ENCODE data around the gene CMIP.

CMIP gene

DNA sequence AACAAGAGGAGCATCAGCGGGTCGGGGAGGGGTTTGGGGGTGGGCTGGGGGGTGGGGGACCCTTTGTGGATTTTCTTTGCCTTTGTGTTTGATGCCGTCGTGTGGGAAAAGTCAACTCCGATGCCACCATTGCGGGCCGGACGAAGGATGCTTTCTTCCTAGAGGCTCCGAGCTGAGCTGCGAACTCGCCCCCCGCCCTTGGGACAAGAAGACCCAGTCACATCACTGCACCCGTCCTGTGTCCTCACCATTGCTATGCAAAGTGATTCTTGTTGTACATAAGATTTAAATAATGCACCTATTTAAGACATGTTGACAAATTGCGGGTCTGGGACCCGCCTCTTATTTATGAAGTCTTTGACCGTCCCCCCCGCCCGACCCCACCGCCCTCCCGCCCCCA lies 265.4 kb downstream of the CMIP start:
- no peak for DNase-seq

DNA sequence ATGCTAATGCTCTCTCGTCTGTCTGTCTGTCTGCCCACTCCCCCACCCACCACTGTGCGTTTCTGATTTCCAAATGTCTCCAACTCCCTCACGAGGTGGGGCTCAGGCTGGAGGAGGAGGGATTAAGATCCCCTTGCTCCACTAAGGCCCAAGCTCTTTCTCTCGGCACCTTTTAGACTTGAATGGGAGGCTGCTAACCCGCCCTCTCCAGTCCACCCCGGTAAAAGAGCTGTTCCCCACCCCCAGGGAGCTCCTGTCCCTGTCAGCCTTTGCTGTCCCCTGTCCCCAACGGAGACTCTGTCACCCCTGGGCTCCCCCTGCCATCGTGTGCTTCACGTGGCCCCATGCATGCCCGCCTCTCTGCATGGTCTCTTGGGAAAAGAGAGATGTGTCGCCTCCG lies 266.0 kb downstream of the CMIP start:
- no peak for DNase-seq

GRCh38 chr16:81711657-81712319 lies 267.2 kb downstream of the CMIP start:
- no peak for DNase-seq

DNA sequence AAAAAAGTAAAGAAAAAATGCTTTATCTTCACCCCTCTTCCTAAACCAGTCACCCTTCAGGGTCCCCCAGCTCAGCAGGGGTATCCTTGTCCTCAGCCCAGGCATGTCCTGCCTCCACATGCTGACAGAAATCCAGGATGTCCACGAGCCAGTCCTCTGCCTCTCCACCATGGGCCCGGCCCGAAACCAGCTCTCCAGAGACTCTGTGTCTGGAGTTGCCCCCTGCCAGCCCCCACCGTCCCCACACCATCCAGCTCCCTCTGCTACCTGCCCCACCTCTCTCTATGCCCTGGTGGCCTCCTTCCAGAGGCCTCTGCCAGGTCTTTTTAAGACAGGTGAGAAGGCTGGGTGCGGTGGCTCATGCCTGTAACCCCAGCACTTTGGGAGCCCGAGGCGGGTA lies 268.1 kb downstream of the CMIP start:
- no peak for DNase-seq

DNA sequence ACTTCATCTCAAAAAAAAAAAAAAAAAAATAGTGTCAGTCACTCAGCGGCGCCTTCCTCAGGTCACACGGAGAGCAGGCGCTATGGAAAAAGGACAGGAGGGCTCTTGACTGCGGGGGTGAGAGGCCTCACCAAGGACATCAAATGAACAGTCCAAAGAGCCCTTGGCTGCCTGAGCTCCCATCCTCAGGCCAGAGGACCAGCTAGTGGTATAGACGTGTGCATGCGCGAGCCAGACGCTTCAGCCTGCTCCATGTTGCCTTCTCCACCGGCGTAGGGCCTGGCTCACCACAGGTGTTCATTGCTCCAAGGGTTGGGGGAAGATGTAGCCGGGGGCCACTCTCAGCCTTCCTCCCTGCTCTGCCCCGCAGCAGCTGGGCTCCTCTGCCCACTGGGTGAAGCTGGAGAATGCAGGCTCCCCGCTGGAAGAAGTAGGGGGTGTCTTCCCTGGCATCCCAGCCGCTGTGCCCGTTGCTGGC lies 268.7 kb downstream of the CMIP start:
- DNase-seq, result no peak

DNA sequence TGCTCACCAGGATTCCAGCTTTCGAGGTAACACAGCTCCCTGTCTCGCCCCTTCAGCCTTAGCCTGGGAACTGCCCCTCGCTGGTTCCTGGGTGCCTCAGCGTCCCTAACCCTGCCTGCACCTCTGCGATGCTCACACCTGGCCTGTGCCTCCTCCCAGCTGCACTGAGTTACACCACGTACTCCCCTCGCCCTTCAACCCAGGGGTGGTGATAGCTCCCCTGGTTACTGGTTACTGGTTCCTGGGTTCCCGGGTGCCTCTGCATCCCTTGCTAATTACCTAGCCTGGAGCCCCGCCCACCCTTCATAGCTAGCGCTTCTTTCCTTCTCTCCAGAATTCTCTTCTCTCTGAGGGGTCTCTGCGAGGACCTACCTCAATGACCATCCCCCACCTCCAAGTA lies 269.2 kb downstream of the CMIP start:
- no peak for DNase-seq

- DNase-seq, result no peak
Observed at GRCh38 chr16:81714583-81714982, 270.0 kb downstream of the CMIP start.

DNA sequence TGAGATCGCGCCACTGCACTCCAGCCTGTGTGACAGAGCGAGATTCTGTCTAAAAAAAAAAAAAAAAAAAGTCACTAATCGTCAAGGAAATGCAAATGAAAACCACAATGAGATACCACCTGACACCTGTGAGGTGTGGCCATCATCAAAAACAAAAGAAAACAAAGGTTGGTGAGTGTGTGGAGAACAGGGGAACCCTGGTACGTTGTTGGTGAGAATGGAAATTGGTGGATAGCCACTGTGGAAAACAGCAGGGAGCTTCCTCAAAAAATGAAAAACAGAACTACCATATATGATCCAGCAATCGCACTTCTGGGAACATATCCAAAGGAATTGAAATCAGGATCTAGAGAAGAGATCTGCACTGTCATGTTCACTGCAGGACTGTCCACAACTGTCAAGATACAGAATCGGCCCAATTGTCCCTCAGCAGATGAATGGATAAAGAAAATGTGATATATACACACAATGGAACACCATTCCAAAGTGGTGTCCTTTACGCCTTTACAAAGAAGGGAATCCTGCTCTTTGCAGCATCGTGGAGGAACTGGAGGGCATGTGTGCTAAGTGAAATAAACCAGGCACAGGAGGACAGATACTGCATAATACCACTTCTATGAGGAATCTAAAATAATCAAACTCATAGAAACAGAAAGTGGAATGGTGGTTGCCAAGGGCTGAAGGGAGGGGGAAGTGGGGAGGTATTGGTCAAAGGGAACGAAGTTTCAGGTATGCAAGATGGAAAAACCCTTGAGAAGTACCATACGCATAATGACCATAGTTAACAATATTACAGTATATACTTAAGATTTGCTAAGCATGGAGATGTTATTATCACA lies 271.0 kb downstream of the CMIP start:
- DNase-seq, result no peak

DNA sequence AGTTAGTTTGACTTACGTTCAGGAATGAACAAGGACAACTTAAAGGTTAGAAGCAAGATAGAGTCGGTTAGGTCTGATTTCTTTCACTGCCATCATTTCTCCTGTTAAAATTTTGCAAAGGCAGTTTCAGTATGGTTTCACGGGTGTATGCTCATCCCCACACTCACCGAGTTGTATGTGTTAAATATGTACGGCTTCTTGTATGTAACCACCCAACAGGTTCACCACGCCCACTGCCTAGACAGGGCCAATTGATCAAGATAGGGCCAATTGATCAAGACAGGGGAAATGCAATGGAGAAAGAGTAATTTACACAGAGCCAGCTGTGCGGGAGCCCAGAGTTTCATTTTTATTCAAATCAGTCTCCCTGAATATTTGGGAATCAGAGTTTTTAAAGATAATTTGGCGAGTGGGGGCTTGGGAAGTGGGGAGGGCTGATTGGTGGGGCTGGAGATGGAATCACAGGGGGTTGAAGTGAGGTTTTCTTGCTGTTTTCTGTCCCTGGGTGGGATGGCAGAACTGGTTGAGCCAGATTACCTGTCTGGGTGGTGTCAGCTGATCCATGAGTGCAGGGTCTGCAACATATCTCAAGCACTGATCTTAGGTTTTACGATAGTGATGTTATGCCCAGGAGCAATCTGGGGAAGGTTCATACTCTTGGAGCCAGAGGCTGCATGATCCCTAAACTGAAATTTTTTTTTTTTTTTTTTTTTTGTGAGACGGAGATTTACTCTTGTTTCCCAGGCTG lies 272.0 kb downstream of the CMIP start:
- no peak for DNase-seq

GRCh38 chr16:81717662-81718189 lies 273.1 kb downstream of the CMIP start:
- no peak for DNase-seq

DNA sequence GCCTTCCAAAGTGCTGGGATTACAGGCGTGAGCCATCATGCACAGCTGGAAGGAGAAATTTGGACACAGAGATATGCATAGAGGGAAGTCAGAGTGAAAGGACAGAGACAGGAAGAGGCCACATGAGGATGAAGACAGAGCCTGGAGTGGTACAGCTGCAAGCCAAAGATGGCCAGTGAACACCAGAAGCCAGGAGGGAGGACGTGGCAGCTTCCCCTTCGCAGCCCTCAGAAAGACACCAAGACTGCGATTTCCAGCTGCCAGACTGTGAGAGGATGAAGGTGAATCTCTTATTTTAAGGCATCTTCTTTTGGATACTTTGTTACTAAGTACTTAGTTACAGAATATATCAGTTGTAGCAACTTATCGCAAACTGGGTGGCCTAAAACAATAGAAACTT lies 274.0 kb downstream of the CMIP start:
- DNase-seq, result no peak

DNA sequence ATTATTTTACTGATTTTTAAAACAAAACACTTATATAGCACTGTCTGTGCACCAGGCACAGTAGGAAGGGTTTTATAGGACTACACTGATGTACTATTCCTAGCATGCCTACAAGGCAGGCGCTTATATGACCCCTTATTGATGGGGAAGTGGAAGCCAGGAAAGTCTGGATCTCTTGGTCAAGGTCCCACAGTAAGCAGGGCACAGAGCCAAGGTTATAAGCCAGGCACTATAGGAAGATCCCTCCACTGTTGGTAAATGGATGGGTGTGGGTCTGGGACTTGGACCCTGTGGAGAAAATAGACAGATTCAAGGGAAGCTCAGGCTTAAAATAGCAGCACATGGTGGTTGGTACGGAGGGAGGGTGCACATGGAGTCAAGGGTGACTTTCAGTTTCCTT lies 275.4 kb downstream of the CMIP start:
- no peak for DNase-seq

DNA sequence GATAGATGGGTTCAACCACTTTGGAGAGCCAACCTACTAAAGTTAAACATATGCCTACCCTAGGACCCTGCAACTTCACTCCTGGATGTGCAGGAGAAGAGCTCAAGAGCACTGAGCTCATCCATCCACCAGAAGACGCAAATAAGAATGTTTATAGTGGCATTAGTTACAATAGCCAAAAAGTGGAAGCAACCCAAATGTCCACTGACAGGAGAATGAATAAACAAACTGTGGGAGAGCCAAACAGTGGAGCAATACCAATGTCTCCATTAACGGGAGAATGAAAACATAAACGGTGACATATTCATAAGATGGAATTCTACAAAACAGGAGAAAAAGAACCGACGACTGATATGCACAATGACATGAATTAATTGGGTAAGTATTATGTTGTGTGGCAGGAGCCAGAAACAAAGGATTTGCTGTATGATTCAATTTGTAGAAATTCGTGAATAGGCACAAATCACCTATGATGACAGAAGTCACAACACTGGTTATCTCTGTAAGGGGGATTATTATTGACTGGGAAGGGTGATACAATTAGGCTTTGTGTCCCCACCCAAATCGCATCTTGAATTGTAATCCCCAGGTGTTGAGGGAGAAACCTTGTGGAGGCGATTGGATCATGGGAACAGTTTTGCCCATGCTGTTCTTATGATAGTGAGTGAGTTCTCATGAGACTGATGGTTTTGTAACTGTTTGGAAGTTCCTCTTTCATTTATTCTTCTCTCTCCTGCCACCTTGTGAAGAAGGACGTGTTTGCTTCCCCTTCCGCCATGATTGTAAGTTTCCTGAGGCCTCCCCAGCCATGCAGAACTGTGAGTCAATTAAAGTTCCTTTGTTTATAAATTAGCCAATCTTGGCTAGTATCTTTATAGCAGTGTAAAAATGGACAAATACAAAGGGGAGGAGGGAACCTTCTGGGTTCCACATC lies 276.6 kb downstream of the CMIP start:
- no peak for DNase-seq

DNA sequence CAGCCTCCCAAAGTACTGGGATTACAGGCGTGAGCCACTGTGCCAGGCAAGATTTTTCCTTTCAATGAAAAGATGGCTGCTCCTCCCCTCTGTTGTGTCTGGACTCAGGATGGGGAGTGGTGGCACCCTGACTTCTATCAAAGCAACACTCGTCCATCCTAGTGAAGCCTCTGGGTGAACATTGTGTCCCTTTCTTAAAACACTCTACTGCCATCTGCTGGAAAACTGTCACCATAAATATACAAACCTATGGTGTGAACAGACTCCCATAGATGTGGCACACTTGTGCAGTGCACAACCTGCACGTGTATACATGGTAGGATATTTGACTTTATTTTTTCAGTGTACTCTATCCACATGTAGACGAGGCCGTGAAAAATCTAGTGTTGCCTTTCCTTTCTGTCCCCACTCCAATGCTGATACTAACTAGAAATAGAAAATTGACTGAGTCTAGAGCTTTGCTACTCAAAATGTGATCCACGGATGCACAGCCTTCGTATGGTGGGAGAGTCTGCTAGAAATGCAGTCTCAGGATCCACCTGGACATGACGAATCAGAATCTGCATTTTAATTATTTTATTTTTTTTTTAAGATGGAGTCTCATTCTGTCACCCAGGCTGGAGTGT lies 278.6 kb downstream of the CMIP start:
- peak; percentile 44 for DNase-seq

DNA sequence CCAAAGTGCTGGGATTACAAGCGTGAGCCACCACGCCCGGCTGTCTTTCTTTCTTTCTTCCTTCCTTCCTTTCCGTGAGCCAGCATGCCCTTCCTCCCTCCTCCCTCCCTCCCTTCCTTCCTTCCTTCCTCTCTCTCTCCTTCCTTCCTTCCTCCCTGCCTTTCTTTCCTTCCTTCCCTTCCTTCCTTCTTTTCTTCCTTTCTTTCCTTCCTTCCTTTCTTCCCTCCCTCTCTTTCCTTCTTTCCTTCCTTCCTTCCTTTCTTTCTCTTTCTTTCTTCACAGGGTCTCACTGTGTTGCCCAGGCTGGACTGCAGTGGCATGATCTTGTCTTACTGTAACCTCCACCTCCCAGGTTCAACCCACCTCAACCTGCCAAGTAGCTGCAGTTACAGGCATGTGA lies 283.8 kb downstream of the CMIP start:
- DNase-seq, result no peak

DNA sequence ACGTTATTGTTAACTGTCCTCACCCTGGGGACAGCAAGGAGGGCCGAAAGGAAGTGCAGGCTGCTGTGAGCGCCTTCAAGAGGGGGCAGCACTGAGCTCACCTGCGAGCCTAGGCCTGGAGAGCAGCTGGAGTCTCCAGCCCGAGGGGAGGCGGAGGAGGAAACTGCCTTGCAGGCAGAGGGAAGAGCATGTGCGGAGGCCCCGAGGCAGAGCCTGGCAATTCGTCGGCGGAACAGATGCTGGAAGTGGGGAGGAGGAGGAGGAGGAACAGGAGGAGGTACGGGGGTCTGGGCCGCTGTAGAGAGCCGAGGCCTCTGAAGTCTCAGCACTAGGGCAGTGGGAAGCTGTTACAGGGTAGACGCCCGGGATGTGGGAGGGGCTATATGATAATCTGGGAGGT lies 284.8 kb downstream of the CMIP start:
- no peak for DNase-seq

GRCh38 chr16:81730090-81731051 lies 285.8 kb downstream of the CMIP start:
- peak; percentile 14 for DNase-seq

DNA sequence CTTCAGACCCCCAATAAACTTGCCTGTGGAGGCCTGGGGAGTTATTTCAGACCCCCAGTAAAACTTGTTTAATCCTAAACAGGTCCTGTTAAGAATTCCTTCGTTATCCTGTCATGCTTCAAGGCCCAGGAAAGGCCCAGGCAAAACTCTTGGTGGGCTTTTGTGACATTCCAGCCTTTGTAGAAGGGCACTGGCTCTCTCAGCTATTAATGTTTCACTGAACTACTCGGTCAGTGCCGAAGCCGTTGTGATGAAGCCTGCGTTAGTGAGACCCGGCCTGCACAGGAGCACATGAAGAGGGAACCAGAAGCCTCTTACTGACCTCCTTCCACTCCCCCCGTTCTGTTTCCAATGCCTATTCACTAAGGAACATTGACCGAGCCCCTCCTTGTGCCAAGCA lies 287.0 kb downstream of the CMIP start:
- no peak for DNase-seq

- no peak for DNase-seq
Observed at GRCh38 chr16:81732699-81733098, 288.1 kb downstream of the CMIP start.

DNA sequence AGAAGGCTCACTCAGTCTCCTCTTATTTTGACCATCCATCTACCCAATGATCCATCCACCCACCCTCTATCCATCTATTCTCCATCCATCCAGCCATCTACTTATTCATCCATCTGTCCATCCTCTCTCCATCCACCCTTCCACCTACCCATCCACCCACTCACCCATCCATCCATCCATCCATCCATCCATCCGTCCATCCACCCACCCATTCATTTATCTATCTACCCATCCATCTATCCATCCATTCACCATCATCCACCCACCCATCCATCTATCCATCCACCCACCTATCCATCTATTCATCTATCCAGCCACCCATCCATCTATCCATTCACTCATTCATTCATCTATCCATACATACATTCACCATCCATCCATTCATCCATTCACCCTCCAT lies 288.7 kb downstream of the CMIP start:
- DNase-seq, result no peak

All from NCI-H446 treated with DMSO at 0.1 percent for 48 hours (cell line).